DND-41 (cell line): ENCODE data around the gene BIRC5.

Experiments used
- ATAC-seq: fragments of 200-7000 bp; cut with Tn5 transposase; 3 replicates; pipeline ENCODE4 v1.9.1; 2021; ENCODE audit warnings: low read depth; ENCODE audit not compliant: insufficient read depth
- DNase-seq: peaks from one replicate; pipeline ENCODE4 v3.0.0-alpha.2; 2020
- H2AFZ ChIP-seq: 2 replicates; pipeline ENCODE4 v1.6.0; 2012; ENCODE audit warnings: low read depth, low read length
- H3K27ac ChIP-seq: 2 replicates; pipeline ENCODE4 v1.5.1; 2012; ENCODE audit warnings: low read length, inconsistent platforms
- H3K27me3 ChIP-seq: fragments of 200-600 bp; sonication (generic); 2 replicates; pipeline ENCODE4 v1.6.0; 2012; ENCODE audit warnings: low read length, mild to moderate bottlenecking, inconsistent platforms; ENCODE audit not compliant: insufficient read depth, poor library complexity
- H3K36me3 ChIP-seq: 2 replicates; pipeline ENCODE4 v1.5.1; 2012; ENCODE audit warnings: low read length, inconsistent platforms; ENCODE audit not compliant: insufficient read depth
- H3K4me1 ChIP-seq: 2 replicates; pipeline ENCODE4 v1.5.1; 2012; ENCODE audit warnings: mild to moderate bottlenecking, low read length; ENCODE audit not compliant: insufficient read depth
- H3K4me2 ChIP-seq: 2 replicates; pipeline ENCODE4 v1.6.0; 2012; ENCODE audit warnings: mild to moderate bottlenecking, moderate library complexity, low read length, inconsistent platforms; ENCODE audit not compliant: insufficient read depth
- H3K4me3 ChIP-seq, 2 experiments: fragments of 200-600 bp in 1 of 2; shearing (Covaris generic) in 1 of 2; 2 replicates each; pipeline ENCODE4 v1.5.1; 2012 to 2016; ENCODE audit warnings: inconsistent platforms in 2 of 2, low read length in 2 of 2, mild to moderate bottlenecking in 2 of 2, low read depth in 1 of 2, moderate library complexity in 1 of 2
- H3K79me2 ChIP-seq: 2 replicates; pipeline ENCODE4 v1.6.0; 2012; ENCODE audit warnings: low read length, inconsistent platforms; ENCODE audit not compliant: insufficient read depth
- H3K9ac ChIP-seq: 2 replicates; pipeline ENCODE4 v1.6.0; 2012; ENCODE audit warnings: low read depth, mild to moderate bottlenecking, inconsistent platforms, low read length, moderate library complexity
- H3K9me3 ChIP-seq: 2 replicates; pipeline ENCODE4 v1.5.1; 2012; ENCODE audit warnings: low read length, moderate library complexity, mild to moderate bottlenecking, inconsistent platforms; ENCODE audit not compliant: insufficient read depth, severe bottlenecking
- H4K20me1 ChIP-seq: 2 replicates; pipeline ENCODE4 v1.6.0; 2012; ENCODE audit warnings: low read length; ENCODE audit not compliant: insufficient read depth
- EZH2 ChIP-seq: IDR thresholded peaks from 3 replicates; pipeline ENCODE4 v1.6.1; 2012; ENCODE audit warnings: borderline replicate concordance, low read depth, mild to moderate bottlenecking, moderate library complexity, low read length, inconsistent platforms; ENCODE audit not compliant: severe bottlenecking
- TF ChIP-seq, protein P1 (sequence below): IDR thresholded peaks from 2 replicates; pipeline ENCODE4 v1.5.1; 2012; ENCODE audit warnings: borderline replicate concordance, low read length, moderate library complexity, mild to moderate bottlenecking; ENCODE audit not compliant: poor library complexity, severe bottlenecking; ENCODE audit errors: extremely low read depth

BIRC5 gene

DNA sequence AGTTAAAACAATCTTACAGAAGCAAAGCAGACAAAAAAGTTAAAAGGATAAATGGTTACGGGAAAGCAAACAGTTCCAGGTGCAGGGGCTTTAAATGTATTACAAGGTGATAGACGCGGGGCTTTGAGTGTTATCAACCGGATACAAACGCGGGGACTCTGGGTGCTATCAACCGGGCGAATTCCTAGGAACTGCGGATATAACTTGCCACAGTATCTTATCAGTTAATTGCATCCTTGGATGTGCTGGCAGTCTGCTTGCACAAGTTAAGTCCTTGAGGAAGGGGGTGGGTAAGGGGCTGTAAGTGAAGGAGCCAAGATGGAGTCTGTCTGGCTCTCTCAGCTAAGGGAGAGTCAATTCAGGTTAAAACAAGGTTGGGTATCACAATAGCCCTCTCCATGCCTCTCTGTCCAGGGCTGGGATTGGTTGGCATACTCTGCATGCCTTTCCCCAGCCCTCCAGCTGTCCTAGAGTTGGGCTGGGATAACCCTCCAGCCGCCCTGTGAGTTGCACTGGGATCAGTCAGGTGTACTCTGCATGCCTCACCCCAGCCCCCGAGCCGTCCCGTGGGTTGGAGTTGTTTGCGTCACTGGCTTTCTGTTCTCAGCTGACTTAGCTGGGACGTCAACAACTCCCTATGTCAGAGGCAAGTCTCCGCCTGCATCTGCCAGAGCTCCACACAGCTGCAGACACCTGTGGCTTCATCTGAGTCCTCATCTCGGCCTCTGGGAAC, 58.3 kb downstream of the BIRC5 start:
- DNase-seq (no peak), ATAC-seq (peak; percentile 29; the same call in 1 of the 3 replicates)
- H3K27me3 ChIP-seq = no peaks in the 10 kb centered on the region
- H3K9ac ChIP-seq = no peak overlapping the region
- no peaks in the 10 kb centered on the region for H3K9me3 ChIP-seq
- H4K20me1 ChIP-seq = no peaks in the 10 kb centered on the region
- no peak overlapping the region for H2AFZ ChIP-seq
- H3K27ac ChIP-seq = no peak overlapping the region
- H3K36me3 ChIP-seq = no peaks in the 10 kb centered on the region
- H3K79me2 ChIP-seq = no peaks in the 10 kb centered on the region
- no peak overlapping the region for H3K4me3 ChIP-seq
- no peak for TF ChIP-seq EZH2
- TF ChIP-seq, protein P1, sequence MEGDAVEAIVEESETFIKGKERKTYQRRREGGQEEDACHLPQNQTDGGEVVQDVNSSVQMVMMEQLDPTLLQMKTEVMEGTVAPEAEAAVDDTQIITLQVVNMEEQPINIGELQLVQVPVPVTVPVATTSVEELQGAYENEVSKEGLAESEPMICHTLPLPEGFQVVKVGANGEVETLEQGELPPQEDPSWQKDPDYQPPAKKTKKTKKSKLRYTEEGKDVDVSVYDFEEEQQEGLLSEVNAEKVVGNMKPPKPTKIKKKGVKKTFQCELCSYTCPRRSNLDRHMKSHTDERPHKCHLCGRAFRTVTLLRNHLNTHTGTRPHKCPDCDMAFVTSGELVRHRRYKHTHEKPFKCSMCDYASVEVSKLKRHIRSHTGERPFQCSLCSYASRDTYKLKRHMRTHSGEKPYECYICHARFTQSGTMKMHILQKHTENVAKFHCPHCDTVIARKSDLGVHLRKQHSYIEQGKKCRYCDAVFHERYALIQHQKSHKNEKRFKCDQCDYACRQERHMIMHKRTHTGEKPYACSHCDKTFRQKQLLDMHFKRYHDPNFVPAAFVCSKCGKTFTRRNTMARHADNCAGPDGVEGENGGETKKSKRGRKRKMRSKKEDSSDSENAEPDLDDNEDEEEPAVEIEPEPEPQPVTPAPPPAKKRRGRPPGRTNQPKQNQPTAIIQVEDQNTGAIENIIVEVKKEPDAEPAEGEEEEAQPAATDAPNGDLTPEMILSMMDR = no peak
- H3K4me2 ChIP-seq = no peak overlapping the region
- no peaks in the 10 kb centered on the region; the same call in 1 of the 2 replicates for H3K4me1 ChIP-seq

DNA sequence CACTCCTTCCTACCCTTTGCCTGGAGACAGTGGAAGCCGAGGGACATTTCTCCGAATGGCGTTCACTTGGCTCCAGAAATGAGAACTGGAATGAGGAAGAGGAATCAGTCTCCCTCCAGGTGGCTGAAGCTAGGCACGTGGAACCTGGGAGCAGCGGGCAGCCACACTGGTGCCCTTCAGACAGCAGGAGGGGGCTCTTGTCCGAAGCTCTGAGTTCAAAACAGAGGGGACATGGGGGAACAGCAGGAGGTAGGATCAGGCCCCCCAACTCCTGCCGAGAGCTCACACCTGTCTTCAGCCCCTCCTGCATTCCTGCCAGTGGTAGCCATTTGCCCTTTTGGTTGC, 58.8 kb downstream of the BIRC5 start:
- H3K79me2 ChIP-seq = no peaks in the 10 kb centered on the region
- TF ChIP-seq EZH2 = no peak
- TF ChIP-seq, protein P1 = no peak
- no peaks in the 10 kb centered on the region for H4K20me1 ChIP-seq
- no peaks in the 10 kb centered on the region; the same call in 1 of the 2 replicates for H3K4me1 ChIP-seq
- no peak overlapping the region for H3K4me3 ChIP-seq
- no peak overlapping the region for H3K4me2 ChIP-seq
- H3K9me3 ChIP-seq = no peaks in the 10 kb centered on the region
- H2AFZ ChIP-seq = no peak overlapping the region
- DNase-seq = no peak
- H3K36me3 ChIP-seq = no peaks in the 10 kb centered on the region
- ATAC-seq = no peak
- no peak overlapping the region for H3K9ac ChIP-seq
- H3K27me3 ChIP-seq = no peaks in the 10 kb centered on the region
- H3K27ac ChIP-seq = no peak overlapping the region

DNA sequence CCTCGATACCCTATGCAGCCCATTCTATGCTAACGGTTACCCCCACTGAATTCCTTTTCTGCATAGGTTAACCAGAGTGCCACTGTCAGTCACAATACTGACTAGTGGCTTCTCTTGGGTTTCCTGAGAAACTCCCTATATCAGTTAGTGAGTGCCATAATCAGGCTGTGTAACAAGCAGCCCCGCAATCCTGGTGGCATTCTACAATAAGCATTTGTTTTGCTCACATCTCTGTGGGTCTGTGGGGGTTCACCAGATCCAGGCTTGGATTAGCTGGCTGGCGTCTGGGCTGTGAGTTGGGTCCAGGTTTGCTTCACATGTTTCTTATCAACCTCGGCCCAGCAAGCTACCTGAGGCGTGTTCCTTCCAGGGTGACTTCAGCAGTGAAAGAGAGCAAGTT, 59.8 kb downstream of the BIRC5 start:
- ATAC-seq (no peak), DNase-seq (no peak)
- H3K79me2 ChIP-seq = no peaks in the 10 kb centered on the region
- H4K20me1 ChIP-seq = no peaks in the 10 kb centered on the region
- H3K9ac ChIP-seq = no peak overlapping the region
- H3K9me3 ChIP-seq = no peaks in the 10 kb centered on the region
- no peaks in the 10 kb centered on the region; the same call in 1 of the 2 replicates for H3K4me1 ChIP-seq
- TF ChIP-seq, protein P1 = no peak
- TF ChIP-seq EZH2 = no peak
- no peak overlapping the region for H2AFZ ChIP-seq
- H3K27ac ChIP-seq = no peak overlapping the region
- no peak overlapping the region for H3K4me3 ChIP-seq
- H3K4me2 ChIP-seq = no peak overlapping the region
- H3K36me3 ChIP-seq = no peaks in the 10 kb centered on the region
- H3K27me3 ChIP-seq = no peaks in the 10 kb centered on the region
